Iris pigment epithelial cell (primary cell): ENCODE results near the gene PCDHB13.
A peak's percentile ranks its signal among the peaks of the same experiment; 100 is the strongest.
"Not testable (repeated sequence)": the region's sequence is repeated elsewhere in the genome, so short reads cannot be mapped to it uniquely, and the experiment has no call there.

ENCODE experiments used
- DNase-seq: peaks from one replicate; pipeline ENCODE4 v3.0.0-alpha.2; 2011; ENCODE audit warnings: low read depth

PCDHB13 gene

GRCh38 chr5:141201646-141202045 lies 12.1 kb upstream of the PCDHB13 start:
- not testable (repeated sequence) for DNase-seq

GRCh38 chr5:141208478-141208877 lies 5.2 kb upstream of the PCDHB13 start, which contains the start of gene PCDHB12:
Gene PCDHB12, plus strand, starts transcription at chr5:141208719. Its CDS starts 189 bp downstream, at chr5:141208908.
- no peak for DNase-seq

- DNase-seq, result not testable (repeated sequence)
Measured at GRCh38 chr5:141210281-141210680, 3.4 kb upstream of the PCDHB13 start.

GRCh38 chr5:141210849-141211248 lies 2.9 kb upstream of the PCDHB13 start:
- not testable (repeated sequence) for DNase-seq

- not testable (repeated sequence) for DNase-seq
Measured at GRCh38 chr5:141214583-141214982, 864 bp downstream of the PCDHB13 start.

- not testable (repeated sequence) for DNase-seq
Measured at GRCh38 chr5:141215504-141215903, 1.8 kb downstream of the PCDHB13 start.

- not testable (repeated sequence) for DNase-seq
Measured at GRCh38 chr5:141216035-141216434, 2.3 kb downstream of the PCDHB13 start.

- DNase-seq, result peak; percentile 28
Measured at GRCh38 chr5:141223112-141223783, 9.5 kb downstream of the PCDHB13 start, which contains the start of gene PCDHB14. Gene PCDHB14, plus strand, starts transcription at chr5:141223343. Its CDS starts 163 bp downstream, at chr5:141223506.

GRCh38 chr5:141224844-141225243 lies 11.1 kb downstream of the PCDHB13 start:
- not testable (repeated sequence) for DNase-seq

- DNase-seq, result not testable (repeated sequence)
Measured at GRCh38 chr5:141225421-141225820, 11.7 kb downstream of the PCDHB13 start.

GRCh38 chr5:141234109-141234667 lies 20.5 kb downstream of the PCDHB13 start:
- DNase-seq, result no peak

GRCh38 chr5:141235922-141236321 lies 22.2 kb downstream of the PCDHB13 start:
- not testable (repeated sequence) for DNase-seq

- DNase-seq, result no peak
Measured at GRCh38 chr5:141236516-141237313, 23.0 kb downstream of the PCDHB13 start.

GRCh38 chr5:141241496-141241895 lies 27.8 kb downstream of the PCDHB13 start:
- no peak for DNase-seq

- no peak for DNase-seq
Measured at GRCh38 chr5:141245250-141245717, 31.6 kb downstream of the PCDHB13 start, which contains the start of gene PCDHB15. Gene PCDHB15, plus strand, starts transcription at chr5:141245395. Its CDS starts 184 bp downstream, at chr5:141245579.

GRCh38 chr5:141246971-141247370 lies 33.3 kb downstream of the PCDHB13 start:
- not testable (repeated sequence) for DNase-seq

GRCh38 chr5:141247434-141247833 lies 33.7 kb downstream of the PCDHB13 start:
- DNase-seq, result not testable (repeated sequence)

GRCh38 chr5:141250576-141250975 lies 36.9 kb downstream of the PCDHB13 start:
- DNase-seq, result no peak

- no peak for DNase-seq
Measured at GRCh38 chr5:141258464-141258863, 44.7 kb downstream of the PCDHB13 start.

GRCh38 chr5:141258948-141259347 lies 45.2 kb downstream of the PCDHB13 start:
- no peak for DNase-seq

- peak; percentile 12 for DNase-seq
Measured at GRCh38 chr5:141260458-141261237, 46.9 kb downstream of the PCDHB13 start.

- DNase-seq, result no peak
Measured at GRCh38 chr5:141261238-141261546, 47.5 kb downstream of the PCDHB13 start.
